Posterior cingulate gyrus (tissue), 11 donors: ENCODE data around the gene ANO9.
"Not testable (repeated sequence)": the region's sequence is repeated elsewhere in the genome, so short reads cannot be mapped to it uniquely, and the experiment has no call there.

Experiments
- DNase-seq, 10 donors: peaks; one replicate each; pipeline versions ENCODE4 v3.0.0 to v3.0.0-alpha.2; 2020 to 2021; ENCODE audit warnings: mixed read lengths in 3 of 10
- intact Hi-C: fragments of 100-400 bp; cut with DNase I; formaldehyde crosslinking; loops from one replicate; pipeline ENCODE4 v1.15.1; 2023

Gene ANO9

GRCh38 chr11:419248-420005 is 22.4 kb downstream of the ANO9 start:
- peak in 2 of 10 donors; percentile 25 to 81 for DNase-seq
- intact Hi-C loops, result no loop called here

GRCh38 chr11:418343-419247 is 23.2 kb downstream of the ANO9 start:
- intact Hi-C loops, result no loop called here

GRCh38 chr11:417652-418342 is 24.0 kb downstream of the ANO9 start:
- DNase-seq, result peak in 2 of 10 donors; percentile 23 to 70
- intact Hi-C loops, result no loop called here

More at GRCh38 chr11:418343-419247, 23.2 kb downstream of the ANO9 start:
- DNase-seq, result peak in 2 of 10 donors; percentile 51 to 59

GRCh38 chr11:416757-417621 is 24.8 kb downstream of the ANO9 start:
- peak in 2 of 10 donors; percentile 52 to 73 for DNase-seq
- intact Hi-C loops, result no loop called here

GRCh38 chr11:416051-416756 is 25.6 kb downstream of the ANO9 start:
- DNase-seq, result peak in 2 of 10 donors; percentile 30 to 69
- intact Hi-C loops, result no loop called here

GRCh38 chr11:415640-416041 is 26.2 kb downstream of the ANO9 start:
- DNase-seq, result peak in 2 of 10 donors; percentile 31 to 48
- intact Hi-C loops, result no loop called here

- DNase-seq, result peak in 2 of 10 donors; percentile 52 to 80
- intact Hi-C loops, result no loop called here
These were observed 27.4 kb downstream of the ANO9 start for GRCh38 chr11:414318-414857.

- intact Hi-C loops, result no loop called here
- DNase-seq, result peak in 2 of 10 donors; percentile 37 to 53
These were observed 28.4 kb downstream of the ANO9 start for GRCh38 chr11:413120-414081.

GRCh38 chr11:412641-413119 is 29.1 kb downstream of the ANO9 start:
- peak in 2 of 10 donors; percentile 45 to 67 for DNase-seq
- intact Hi-C loops, result no loop called here

- DNase-seq, intact Hi-C loops: not testable (repeated sequence)
These were observed 30.3 kb downstream of the ANO9 start for GRCh38 chr11:411520-411919.

- DNase-seq, intact Hi-C loops: not testable (repeated sequence)
These were observed 31.1 kb downstream of the ANO9 start for GRCh38 chr11:410711-411110.

- intact Hi-C loops, result no loop called here
- DNase-seq, result peak in 2 of 10 donors; percentile 64 to 73
These were observed 32.0 kb downstream of the ANO9 start for GRCh38 chr11:409600-410483.

- DNase-seq, result peak in 3 of 10 donors; percentile 21 to 71 (median 25)
- intact Hi-C loops, result no loop called here
These were observed 32.7 kb downstream of the ANO9 start for GRCh38 chr11:409008-409599.

- peak in 2 of 10 donors; percentile 54 to 78 for DNase-seq
- intact Hi-C loops, result no loop called here
These were observed 33.4 kb downstream of the ANO9 start for GRCh38 chr11:408154-409007.

- DNase-seq, result peak in 2 of 10 donors; percentile 57 to 86
- intact Hi-C loops, result loop anchor here (2.0 kb wide), 1 partner anchor 111 kb away; no protein-coding TSS in a partner anchor
These were observed 34.1 kb downstream of the ANO9 start for GRCh38 chr11:407651-408123.
